HEK293 (cell line): ENCODE data around the gene CS.
A peak's percentile ranks its signal among the peaks of the same experiment; 100 is the strongest.

ENCODE experiments used
- KLF1 ChIP-seq: fragments of 450-650 bp; formaldehyde crosslinking; IDR thresholded peaks from 2 replicates; pipeline ENCODE4 v1.5.1; 2016; ENCODE audit warnings: missing biosample characterization, missing genetic modification characterization
- KLF8 ChIP-seq: fragments of 450-650 bp; formaldehyde crosslinking; IDR thresholded peaks from 2 replicates; pipeline ENCODE4 v1.5.1; 2016; ENCODE audit warnings: missing biosample characterization, missing genetic modification characterization
- MYNN ChIP-seq: fragments of 450-650 bp; formaldehyde crosslinking; IDR thresholded peaks from 2 replicates; pipeline ENCODE4 v1.5.1; 2016; ENCODE audit warnings: missing biosample characterization, missing genetic modification characterization, borderline replicate concordance
- PATZ1 ChIP-seq: fragments of 450-650 bp; formaldehyde crosslinking; IDR thresholded peaks from 2 replicates; pipeline ENCODE4 v1.5.1; 2016; ENCODE audit warnings: missing biosample characterization, missing genetic modification characterization
- TRIM28 ChIP-seq: IDR thresholded peaks from 2 replicates; pipeline ENCODE4 v1.6.1; 2011; ENCODE audit warnings: low read length, control low read depth, borderline replicate concordance
- TSHZ1 ChIP-seq: fragments of 450-650 bp; formaldehyde crosslinking; IDR thresholded peaks from 2 replicates; pipeline ENCODE4 v1.5.1; 2016; ENCODE audit warnings: missing biosample characterization, missing genetic modification characterization, borderline replicate concordance
- ZFP37 ChIP-seq: fragments of 450-650 bp; formaldehyde crosslinking; IDR thresholded peaks from 2 replicates; pipeline ENCODE4 v1.5.1; 2016; ENCODE audit warnings: missing biosample characterization, missing genetic modification characterization
- ZFP69B ChIP-seq: fragments of 450-650 bp; formaldehyde crosslinking; IDR thresholded peaks from 2 replicates; pipeline ENCODE4 v1.5.1; 2016; ENCODE audit warnings: missing biosample characterization, missing genetic modification characterization
- ZNF112 ChIP-seq: fragments of 450-650 bp; formaldehyde crosslinking; IDR thresholded peaks from 2 replicates; pipeline ENCODE4 v1.5.0; 2017; ENCODE audit warnings: missing biosample characterization, missing genetic modification characterization
- ZNF169 ChIP-seq: fragments of 450-650 bp; formaldehyde crosslinking; IDR thresholded peaks from 2 replicates; pipeline ENCODE4 v1.5.1; 2016; ENCODE audit warnings: missing biosample characterization, missing genetic modification characterization
- ZNF274 ChIP-seq, 2 experiments: fragments of 200-500 bp in 1 of 2; fragments of 450-650 bp in 1 of 2; sonication (Bioruptor generic) in 1 of 2; formaldehyde crosslinking in 1 of 2; IDR thresholded peaks; 2 replicates each; pipeline versions ENCODE4 v1.5.1 to v1.6.1; 2014 to 2016; ENCODE audit warnings: borderline replicate concordance in 1 of 2, inconsistent platforms in 1 of 2, low read length in 1 of 2, missing biosample characterization in 1 of 2, missing genetic modification characterization in 1 of 2
- ZNF280C ChIP-seq: fragments of 450-650 bp; formaldehyde crosslinking; IDR thresholded peaks from 2 replicates; pipeline ENCODE4 v1.5.1; 2016; ENCODE audit warnings: missing biosample characterization, missing genetic modification characterization
- ZNF416 ChIP-seq: fragments of 450-650 bp; formaldehyde crosslinking; IDR thresholded peaks from 2 replicates; pipeline ENCODE4 v1.5.1; 2016; ENCODE audit warnings: missing biosample characterization, missing genetic modification characterization
- ZNF626 ChIP-seq: fragments of 450-650 bp; sonication (Bioruptor Pico); formaldehyde crosslinking; IDR thresholded peaks from 2 replicates; pipeline ENCODE4 v1.5.1; 2018; ENCODE audit warnings: missing biosample characterization, missing genetic modification characterization, inconsistent platforms
- TF ChIP-seq, protein P1 (sequence below): fragments of 450-650 bp; formaldehyde crosslinking; IDR thresholded peaks from 2 replicates; pipeline ENCODE4 v1.5.1; 2017; ENCODE audit warnings: missing biosample characterization, missing genetic modification characterization
- TF ChIP-seq, protein P2 (sequence below): fragments of 450-650 bp; formaldehyde crosslinking; IDR thresholded peaks from 2 replicates; pipeline ENCODE4 v1.5.1; 2016; ENCODE audit warnings: missing biosample characterization, missing genetic modification characterization
- TF ChIP-seq, protein P3 (sequence below): fragments of 450-650 bp; formaldehyde crosslinking; IDR thresholded peaks from 2 replicates; pipeline ENCODE4 v1.5.1; 2017; ENCODE audit warnings: missing biosample characterization, missing genetic modification characterization
- TF ChIP-seq, protein P4 (sequence below): fragments of 450-650 bp; formaldehyde crosslinking; IDR thresholded peaks from 2 replicates; pipeline ENCODE4 v1.5.1; 2016; ENCODE audit warnings: missing biosample characterization, missing genetic modification characterization

Gene CS

GRCh38 chr12:56315622-56316473, 15.7 kb upstream of the CS start, which contains the start of gene CNPY2 (continued):
- peak; percentile 41; the same call in 1 of the 2 replicates for TF ChIP-seq PATZ1 (tag by site-specific recombination)
- TF ChIP-seq, protein P1, sequence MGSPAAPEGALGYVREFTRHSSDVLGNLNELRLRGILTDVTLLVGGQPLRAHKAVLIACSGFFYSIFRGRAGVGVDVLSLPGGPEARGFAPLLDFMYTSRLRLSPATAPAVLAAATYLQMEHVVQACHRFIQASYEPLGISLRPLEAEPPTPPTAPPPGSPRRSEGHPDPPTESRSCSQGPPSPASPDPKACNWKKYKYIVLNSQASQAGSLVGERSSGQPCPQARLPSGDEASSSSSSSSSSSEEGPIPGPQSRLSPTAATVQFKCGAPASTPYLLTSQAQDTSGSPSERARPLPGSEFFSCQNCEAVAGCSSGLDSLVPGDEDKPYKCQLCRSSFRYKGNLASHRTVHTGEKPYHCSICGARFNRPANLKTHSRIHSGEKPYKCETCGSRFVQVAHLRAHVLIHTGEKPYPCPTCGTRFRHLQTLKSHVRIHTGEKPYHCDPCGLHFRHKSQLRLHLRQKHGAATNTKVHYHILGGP, result no peak
- TF ChIP-seq ZNF112, result no peak
- TF ChIP-seq TSHZ1 (tag by site-specific recombination), result no peak
- TF ChIP-seq ZNF626, result no peak
- TF ChIP-seq ZNF280C, result no peak
- TF ChIP-seq, protein P2, sequence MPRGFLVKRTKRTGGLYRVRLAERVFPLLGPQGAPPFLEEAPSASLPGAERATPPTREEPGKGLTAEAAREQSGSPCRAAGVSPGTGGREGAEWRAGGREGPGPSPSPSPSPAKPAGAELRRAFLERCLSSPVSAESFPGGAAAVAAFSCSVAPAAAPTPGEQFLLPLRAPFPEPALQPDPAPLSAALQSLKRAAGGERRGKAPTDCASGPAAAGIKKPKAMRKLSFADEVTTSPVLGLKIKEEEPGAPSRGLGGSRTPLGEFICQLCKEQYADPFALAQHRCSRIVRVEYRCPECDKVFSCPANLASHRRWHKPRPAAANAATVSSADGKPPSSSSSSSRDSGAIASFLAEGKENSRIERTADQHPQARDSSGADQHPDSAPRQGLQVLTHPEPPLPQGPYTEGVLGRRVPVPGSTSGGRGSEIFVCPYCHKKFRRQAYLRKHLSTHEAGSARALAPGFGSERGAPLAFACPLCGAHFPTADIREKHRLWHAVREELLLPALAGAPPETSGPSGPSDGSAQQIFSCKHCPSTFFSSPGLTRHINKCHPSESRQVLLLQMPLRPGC (tag by site-specific recombination), result no peak
- TF ChIP-seq, protein P3, sequence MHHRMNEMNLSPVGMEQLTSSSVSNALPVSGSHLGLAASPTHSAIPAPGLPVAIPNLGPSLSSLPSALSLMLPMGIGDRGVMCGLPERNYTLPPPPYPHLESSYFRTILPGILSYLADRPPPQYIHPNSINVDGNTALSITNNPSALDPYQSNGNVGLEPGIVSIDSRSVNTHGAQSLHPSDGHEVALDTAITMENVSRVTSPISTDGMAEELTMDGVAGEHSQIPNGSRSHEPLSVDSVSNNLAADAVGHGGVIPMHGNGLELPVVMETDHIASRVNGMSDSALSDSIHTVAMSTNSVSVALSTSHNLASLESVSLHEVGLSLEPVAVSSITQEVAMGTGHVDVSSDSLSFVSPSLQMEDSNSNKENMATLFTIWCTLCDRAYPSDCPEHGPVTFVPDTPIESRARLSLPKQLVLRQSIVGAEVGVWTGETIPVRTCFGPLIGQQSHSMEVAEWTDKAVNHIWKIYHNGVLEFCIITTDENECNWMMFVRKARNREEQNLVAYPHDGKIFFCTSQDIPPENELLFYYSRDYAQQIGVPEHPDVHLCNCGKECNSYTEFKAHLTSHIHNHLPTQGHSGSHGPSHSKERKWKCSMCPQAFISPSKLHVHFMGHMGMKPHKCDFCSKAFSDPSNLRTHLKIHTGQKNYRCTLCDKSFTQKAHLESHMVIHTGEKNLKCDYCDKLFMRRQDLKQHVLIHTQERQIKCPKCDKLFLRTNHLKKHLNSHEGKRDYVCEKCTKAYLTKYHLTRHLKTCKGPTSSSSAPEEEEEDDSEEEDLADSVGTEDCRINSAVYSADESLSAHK (tag by site-specific recombination), result peak; percentile 12; the same call in 1 of the 2 replicates
- TF ChIP-seq, protein P4, sequence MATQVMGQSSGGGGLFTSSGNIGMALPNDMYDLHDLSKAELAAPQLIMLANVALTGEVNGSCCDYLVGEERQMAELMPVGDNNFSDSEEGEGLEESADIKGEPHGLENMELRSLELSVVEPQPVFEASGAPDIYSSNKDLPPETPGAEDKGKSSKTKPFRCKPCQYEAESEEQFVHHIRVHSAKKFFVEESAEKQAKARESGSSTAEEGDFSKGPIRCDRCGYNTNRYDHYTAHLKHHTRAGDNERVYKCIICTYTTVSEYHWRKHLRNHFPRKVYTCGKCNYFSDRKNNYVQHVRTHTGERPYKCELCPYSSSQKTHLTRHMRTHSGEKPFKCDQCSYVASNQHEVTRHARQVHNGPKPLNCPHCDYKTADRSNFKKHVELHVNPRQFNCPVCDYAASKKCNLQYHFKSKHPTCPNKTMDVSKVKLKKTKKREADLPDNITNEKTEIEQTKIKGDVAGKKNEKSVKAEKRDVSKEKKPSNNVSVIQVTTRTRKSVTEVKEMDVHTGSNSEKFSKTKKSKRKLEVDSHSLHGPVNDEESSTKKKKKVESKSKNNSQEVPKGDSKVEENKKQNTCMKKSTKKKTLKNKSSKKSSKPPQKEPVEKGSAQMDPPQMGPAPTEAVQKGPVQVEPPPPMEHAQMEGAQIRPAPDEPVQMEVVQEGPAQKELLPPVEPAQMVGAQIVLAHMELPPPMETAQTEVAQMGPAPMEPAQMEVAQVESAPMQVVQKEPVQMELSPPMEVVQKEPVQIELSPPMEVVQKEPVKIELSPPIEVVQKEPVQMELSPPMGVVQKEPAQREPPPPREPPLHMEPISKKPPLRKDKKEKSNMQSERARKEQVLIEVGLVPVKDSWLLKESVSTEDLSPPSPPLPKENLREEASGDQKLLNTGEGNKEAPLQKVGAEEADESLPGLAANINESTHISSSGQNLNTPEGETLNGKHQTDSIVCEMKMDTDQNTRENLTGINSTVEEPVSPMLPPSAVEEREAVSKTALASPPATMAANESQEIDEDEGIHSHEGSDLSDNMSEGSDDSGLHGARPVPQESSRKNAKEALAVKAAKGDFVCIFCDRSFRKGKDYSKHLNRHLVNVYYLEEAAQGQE (tag by site-specific recombination), result 0 out of 2 replicates have a peak, but pooled peaks have one; percentile 33
- TF ChIP-seq KLF8, result peak; percentile 90
- TF ChIP-seq ZNF274 (IDR thresholded peaks at IDR 0.05; ENCODE audit: low read length), result no peak
- TF ChIP-seq ZNF274 (tag by site-specific recombination; IDR thresholded peaks at IDR 0.05; ENCODE audit: borderline replicate concordance), result no peak
- TF ChIP-seq ZNF169 (tag by site-specific recombination), result peak; percentile 26; the same call in 1 of the 2 replicates
- TF ChIP-seq ZFP37, result peak; percentile 62; the same call in 1 of the 2 replicates
- no peak for TF ChIP-seq MYNN (tag by site-specific recombination)
- TF ChIP-seq ZFP69B (tag by site-specific recombination), result peak; percentile 53; the same call in 1 of the 2 replicates
- no peak for TF ChIP-seq ZNF416 (tag by site-specific recombination)
- TF ChIP-seq TRIM28, result no peak
- peak; percentile 64; the same call in 1 of the 2 replicates for TF ChIP-seq KLF1 (tag by site-specific recombination)
